Activated naive CD4-positive, alpha-beta T cell treated with anti-CD3 and anti-CD28 coated beads, Interleukin-2, amount 50 U/mL, for 24 hours (primary cell): Measurements from ENCODE around the gene DTNB.
A peak's percentile ranks its signal among the peaks of the same experiment; 100 is the strongest.
"Not testable (repeated sequence)": the region's sequence is repeated elsewhere in the genome, so short reads cannot be mapped to it uniquely, and the experiment has no call there.

ENCODE experiments used
- H3K27ac Mint-ChIP-seq: one replicate; pipeline ENCODE4 v1.8.0; 2021; ENCODE audit warnings: mild to moderate bottlenecking, mixed read lengths
- H3K27me3 Mint-ChIP-seq: one replicate; pipeline ENCODE4 v1.8.0; 2021; ENCODE audit warnings: mixed read lengths
- H3K36me3 Mint-ChIP-seq: one replicate; pipeline ENCODE4 v1.8.0; 2021; ENCODE audit warnings: mixed read lengths
- H3K4me1 Mint-ChIP-seq: one replicate; pipeline ENCODE4 v1.8.0; 2021; ENCODE audit warnings: mixed read lengths
- H3K4me3 Mint-ChIP-seq: one replicate; pipeline ENCODE4 v1.8.0; 2021; ENCODE audit warnings: mild to moderate bottlenecking, mixed read lengths
- H3K9me3 Mint-ChIP-seq: one replicate; pipeline ENCODE4 v1.8.0; 2021; ENCODE audit warnings: mixed read lengths

Gene DTNB

DNA sequence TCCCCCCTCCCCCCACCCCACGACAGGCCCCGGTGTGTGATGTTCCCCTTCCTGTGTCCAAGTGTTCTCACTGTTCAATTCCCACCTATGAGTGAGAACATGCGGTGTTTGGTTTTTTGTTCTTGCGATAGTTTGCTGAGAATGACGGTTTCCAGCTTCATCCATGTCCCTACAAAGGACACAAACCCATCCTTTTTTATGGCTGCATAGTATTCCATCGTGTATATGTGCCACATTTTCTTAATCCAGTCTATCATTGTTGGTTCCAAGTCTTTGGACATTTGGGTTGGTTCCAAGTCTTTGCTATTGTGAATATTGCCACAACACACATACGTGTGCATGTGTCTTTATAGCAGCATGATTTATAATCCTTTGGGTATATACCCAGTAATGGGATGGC is 260.0 kb downstream of the DTNB start:
- H3K27me3 Mint-ChIP-seq, H3K9me3 Mint-ChIP-seq, H3K4me1 Mint-ChIP-seq, H3K4me3 Mint-ChIP-seq, H3K27ac Mint-ChIP-seq: not testable (repeated sequence)
- peaks cover 19% of the 10 kb centered on the region for H3K36me3 Mint-ChIP-seq

DNA sequence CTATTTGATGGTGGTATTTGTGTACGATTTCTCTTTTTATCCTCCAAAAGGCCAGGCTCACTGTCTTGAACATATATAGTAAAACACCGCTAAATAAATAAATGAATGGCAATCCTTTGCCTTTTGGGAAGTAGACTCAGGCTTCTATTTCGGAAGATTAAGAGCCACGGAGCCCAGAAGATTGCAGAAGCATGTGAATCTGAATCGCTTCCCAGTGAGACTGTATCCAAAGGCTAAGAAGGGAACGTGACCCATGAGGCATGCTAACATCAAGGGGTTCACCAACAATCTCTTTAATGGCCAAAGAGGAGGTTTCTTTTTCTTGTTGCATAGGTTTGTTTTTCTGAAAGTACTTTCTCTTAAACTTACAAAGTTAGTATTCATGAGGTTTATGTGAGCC is 261.6 kb downstream of the DTNB start:
- Mint-ChIP-seq H3K27me3 (no peaks in the 10 kb centered on the region), H3K27ac (no peak overlapping the region), H3K4me1 (no peaks in the 10 kb centered on the region), H3K36me3 (peaks cover 10% of the 10 kb centered on the region), H3K9me3 (no peaks in the 10 kb centered on the region), H3K4me3 (no peak overlapping the region)

DNA sequence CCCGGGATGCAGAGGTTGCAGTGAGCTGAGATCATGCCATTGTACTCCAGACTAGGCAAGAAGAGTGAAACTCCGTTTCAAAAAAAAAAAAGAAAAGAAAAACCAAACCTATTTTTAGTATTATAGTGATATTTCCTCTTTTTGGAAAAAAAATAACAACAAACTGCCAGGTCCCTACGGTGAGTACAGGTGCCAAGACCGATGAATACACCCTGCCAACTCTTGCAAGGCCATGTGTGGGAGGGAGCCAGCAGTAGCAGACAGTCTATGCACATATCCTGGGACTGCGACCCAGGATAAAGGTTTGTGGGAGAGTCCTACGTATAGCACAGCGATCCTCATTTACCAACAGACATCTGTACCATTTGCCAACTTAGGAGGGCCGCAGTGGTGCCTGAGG is 262.1 kb downstream of the DTNB start:
- no peaks in the 10 kb centered on the region for H3K27me3 Mint-ChIP-seq

DNA sequence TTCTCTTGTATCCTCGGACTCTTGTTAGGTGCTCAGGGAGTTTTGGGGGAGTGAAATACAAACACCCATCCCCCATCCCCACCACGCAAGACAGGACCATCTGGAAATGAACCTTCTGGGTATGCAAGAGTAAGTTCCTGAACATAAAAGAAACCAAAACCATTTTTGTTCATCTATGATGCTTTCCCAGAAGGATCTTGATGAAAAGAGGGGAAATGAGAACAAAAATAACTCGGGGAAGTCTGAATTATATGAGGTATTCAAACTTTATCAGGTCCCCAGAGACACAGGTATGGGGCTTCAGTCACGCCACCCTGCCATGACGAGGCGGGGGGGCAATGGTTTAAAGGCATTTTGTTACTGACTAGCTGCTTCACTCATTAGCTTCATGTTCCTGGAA is 263.0 kb downstream of the DTNB start:
- H3K27me3 Mint-ChIP-seq = no peaks in the 10 kb centered on the region
- H3K9me3 Mint-ChIP-seq = no peaks in the 10 kb centered on the region
- no peaks in the 10 kb centered on the region for H3K4me1 Mint-ChIP-seq
- no peak overlapping the region for H3K4me3 Mint-ChIP-seq
- H3K36me3 Mint-ChIP-seq = peaks cover 6% of the 10 kb centered on the region
- H3K27ac Mint-ChIP-seq = no peak overlapping the region

More for the DNA sequence above, 262.1 kb downstream of the DTNB start:
- no peak overlapping the region for H3K4me3 Mint-ChIP-seq
- H3K27ac Mint-ChIP-seq = no peak overlapping the region
- H3K9me3 Mint-ChIP-seq = no peaks in the 10 kb centered on the region
- H3K36me3 Mint-ChIP-seq = peaks cover 12% of the 10 kb centered on the region
- no peaks in the 10 kb centered on the region for H3K4me1 Mint-ChIP-seq

DNA sequence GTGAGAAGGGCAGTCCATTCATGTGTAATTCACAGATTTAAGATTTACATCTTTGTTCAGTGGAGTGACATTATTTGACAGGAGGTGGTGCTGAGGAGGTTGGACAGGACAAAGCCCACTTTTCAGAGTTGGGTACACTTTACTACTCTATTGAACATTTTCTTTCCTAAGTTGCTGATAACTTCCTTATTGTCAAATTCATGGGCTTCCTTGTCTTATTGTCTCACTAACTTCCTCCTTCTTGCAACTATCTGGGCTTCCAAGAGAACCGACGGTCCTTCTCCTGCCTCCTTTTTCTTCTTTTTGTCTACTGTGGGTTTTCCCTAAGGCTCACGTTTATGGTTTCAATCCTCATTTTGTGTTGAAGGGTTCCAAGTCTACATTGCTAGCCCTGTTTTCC is 263.9 kb downstream of the DTNB start:
- Mint-ChIP-seq H3K36me3 (peaks cover 6% of the 10 kb centered on the region), H3K4me1 (no peaks in the 10 kb centered on the region), H3K9me3 (no peaks in the 10 kb centered on the region), H3K4me3 (no peak overlapping the region), H3K27ac (no peak overlapping the region), H3K27me3 (no peaks in the 10 kb centered on the region)

DNA sequence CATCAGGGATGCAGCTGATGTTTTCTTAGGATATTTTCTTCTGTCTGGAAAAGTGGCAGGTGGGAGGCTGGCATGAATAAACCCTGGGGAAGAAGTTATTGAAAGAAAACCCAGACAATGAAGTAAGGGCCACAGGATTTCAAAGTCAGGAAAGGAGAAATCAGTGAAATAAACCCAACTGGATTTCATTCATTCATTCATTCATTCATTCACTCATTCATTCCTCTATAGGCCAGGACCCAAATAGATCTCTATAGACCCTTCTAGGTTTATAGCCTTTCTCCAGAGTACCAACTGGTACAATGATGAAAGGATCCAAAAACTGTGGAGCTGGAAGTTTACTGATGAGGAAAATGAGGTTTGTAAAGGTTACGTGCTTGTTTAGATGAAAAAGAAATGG is 264.3 kb downstream of the DTNB start:
- Mint-ChIP-seq H3K36me3 (peaks cover 5% of the 10 kb centered on the region), H3K27ac (no peak overlapping the region), H3K27me3 (no peaks in the 10 kb centered on the region), H3K9me3 (no peaks in the 10 kb centered on the region), H3K4me3 (no peak overlapping the region), H3K4me1 (no peaks in the 10 kb centered on the region)

DNA sequence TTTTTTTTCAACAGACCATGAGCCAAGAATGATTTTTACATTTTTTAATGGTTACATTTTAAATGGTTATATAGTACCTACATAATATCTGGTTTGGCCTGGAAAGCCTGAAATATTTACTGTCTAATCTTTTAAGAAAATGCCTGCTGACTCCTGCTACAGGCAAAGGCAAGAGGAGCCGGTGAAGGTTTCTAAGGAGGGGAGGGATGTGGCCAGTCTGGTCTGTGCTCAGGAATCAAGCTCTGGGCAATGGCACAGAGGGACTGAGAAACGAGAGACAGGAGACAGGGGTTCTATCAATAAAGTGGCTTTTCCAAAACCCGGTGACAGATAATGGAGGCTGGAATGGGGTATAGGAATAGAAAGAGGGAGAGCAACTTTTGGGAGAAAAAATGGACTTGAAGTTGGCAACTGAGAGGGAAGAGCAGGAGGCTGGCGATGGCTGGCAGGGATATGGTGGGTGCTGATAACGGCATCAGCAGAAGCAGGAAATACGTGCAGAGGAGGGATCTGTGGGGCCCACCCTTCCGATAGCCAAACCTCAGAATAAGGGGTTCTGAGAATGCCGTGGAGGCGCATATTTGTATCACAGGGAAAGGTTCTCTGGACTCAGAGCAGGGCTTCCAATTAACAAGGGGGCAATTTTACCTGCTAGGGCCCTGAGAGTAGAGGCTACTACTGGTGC is 267.6 kb downstream of the DTNB start:
- peaks cover 3% of the 10 kb centered on the region for H3K36me3 Mint-ChIP-seq
- H3K4me3 Mint-ChIP-seq = no peak overlapping the region
- H3K27ac Mint-ChIP-seq = no peak overlapping the region
- H3K4me1 Mint-ChIP-seq = peaks cover 10% of the 10 kb centered on the region
- H3K27me3 Mint-ChIP-seq = no peaks in the 10 kb centered on the region
- H3K9me3 Mint-ChIP-seq = no peaks in the 10 kb centered on the region

DNA sequence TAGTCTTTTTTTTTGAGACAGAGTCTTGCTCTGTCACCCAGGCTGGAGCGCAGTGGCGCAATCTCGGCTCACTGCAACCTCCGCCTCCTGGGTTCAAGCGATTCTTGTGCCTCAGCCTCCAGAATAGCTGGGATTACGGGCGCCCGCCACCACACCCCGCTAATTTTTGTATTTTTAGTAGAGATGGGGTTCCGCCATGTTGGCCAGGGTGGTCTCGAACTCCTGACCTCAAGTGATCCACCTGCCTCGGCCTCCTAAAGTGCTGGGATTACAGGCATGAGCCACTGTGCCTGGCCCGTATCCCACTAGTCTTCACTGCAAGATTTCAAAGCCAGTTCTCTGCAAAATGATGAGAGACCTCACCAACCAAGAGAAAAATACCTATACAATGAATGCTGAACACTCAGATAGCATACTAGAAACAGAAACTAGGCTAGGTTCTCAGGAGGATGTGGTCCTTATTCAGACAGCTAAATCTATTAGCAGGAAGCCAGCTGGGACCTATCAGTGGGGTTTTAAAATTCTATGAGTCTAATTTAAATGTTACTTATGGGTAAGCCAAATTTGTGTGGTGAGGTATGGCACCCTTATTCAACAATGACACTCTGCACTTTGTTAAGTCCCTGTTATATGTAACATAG is 270.1 kb downstream of the DTNB start:
- H3K9me3 Mint-ChIP-seq, H3K27me3 Mint-ChIP-seq, H3K36me3 Mint-ChIP-seq, H3K27ac Mint-ChIP-seq, H3K4me1 Mint-ChIP-seq, H3K4me3 Mint-ChIP-seq: not testable (repeated sequence)

DNA sequence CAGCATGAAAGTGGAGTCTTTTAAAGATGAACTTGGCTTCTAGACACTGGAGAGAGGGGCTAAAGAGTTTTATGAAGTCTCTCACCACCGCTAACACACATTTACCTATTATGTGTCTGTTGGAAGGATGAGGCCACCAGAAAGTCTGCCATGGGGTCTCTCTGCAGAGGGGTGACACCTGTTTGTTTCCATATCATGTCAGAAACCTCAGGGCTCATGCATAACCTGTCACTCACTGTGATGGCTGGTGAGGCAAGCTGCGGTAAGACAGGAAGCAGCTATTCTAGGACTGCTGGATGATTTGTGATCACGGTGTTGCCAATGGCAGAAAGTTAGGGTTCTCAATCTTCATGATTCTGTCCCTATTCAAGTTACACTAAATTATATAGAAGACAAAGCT is 270.9 kb downstream of the DTNB start:
- H3K4me3 Mint-ChIP-seq = no peak overlapping the region
- no peak overlapping the region for H3K27ac Mint-ChIP-seq
- H3K4me1 Mint-ChIP-seq = peaks cover 10% of the 10 kb centered on the region
- H3K36me3 Mint-ChIP-seq = peaks cover 1% of the 10 kb centered on the region
- H3K9me3 Mint-ChIP-seq = no peaks in the 10 kb centered on the region
- H3K27me3 Mint-ChIP-seq = no peaks in the 10 kb centered on the region

DNA sequence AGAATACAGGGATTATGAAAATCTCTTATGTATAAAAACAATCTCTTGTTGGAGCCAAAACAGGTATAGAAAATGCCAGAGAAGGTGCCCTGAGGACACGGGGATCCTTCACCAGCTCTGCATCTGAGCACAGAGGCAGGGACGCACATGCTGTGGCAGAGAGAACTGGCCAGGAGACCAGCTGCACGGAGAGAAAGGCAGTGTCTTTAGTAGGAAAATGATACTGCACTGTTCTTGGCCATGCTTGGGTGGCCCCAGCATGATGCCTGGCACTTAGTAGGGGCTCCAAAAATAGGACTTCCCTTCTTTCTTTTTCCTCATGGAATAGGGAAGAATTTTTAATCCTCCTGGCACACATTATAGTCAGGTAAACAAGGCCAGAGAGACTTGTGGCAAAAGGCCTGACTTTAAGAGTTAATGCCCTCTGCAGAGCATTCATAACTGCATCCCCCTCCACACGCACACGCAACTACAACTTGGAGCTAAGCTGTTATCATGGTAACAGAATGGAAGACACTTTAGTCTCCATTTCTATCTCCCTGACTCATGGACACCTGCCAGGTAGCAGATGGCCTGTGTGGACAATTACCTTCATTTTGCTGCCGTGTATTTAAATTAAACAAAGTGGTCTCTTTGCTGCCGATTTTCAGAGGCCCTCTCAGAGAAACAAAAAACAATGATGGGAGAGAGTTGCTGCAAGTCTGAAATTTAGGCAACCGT is 271.9 kb downstream of the DTNB start:
- peaks cover under 1% of the 10 kb centered on the region for H3K36me3 Mint-ChIP-seq
- no peaks in the 10 kb centered on the region for H3K9me3 Mint-ChIP-seq
- no peak overlapping the region for H3K27ac Mint-ChIP-seq
- H3K4me3 Mint-ChIP-seq = no peak overlapping the region
- no peaks in the 10 kb centered on the region for H3K27me3 Mint-ChIP-seq
- peaks cover 10% of the 10 kb centered on the region for H3K4me1 Mint-ChIP-seq

DNA sequence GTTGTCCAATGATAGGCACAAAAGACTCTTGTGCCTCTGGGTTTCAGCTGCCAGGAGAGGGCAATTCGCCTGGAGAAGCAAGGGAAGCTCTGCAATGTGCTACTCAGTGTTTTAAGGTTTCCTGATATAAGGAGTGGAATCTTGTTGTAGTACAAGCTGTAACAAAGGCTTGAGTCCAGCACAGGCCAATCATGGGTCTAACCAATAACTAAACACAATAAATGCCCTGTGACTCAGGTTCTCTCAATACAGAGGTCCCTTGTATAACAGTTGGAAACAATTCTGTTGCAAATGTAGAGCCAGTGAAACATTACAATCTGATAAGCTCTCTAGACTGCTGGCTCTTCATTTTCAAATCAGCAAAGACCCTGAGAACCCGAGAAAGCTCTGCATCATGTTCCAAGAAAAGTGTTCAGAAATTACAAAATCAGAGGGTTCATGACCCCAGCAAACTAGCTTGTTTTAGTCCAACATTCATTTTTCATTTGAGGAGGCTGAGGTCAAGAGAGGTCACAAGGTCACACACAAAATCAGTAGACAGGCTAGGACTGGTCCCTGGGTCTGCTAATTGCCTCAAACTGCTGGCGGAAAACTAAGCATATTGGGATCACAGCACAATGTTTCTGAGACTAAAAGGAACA is 272.7 kb downstream of the DTNB start:
- Mint-ChIP-seq H3K4me1 (peaks cover 10% of the 10 kb centered on the region), H3K27me3 (no peaks in the 10 kb centered on the region), H3K27ac (no peak overlapping the region), H3K9me3 (no peaks in the 10 kb centered on the region), H3K4me3 (no peak overlapping the region), H3K36me3 (peaks cover 3% of the 10 kb centered on the region)

DNA sequence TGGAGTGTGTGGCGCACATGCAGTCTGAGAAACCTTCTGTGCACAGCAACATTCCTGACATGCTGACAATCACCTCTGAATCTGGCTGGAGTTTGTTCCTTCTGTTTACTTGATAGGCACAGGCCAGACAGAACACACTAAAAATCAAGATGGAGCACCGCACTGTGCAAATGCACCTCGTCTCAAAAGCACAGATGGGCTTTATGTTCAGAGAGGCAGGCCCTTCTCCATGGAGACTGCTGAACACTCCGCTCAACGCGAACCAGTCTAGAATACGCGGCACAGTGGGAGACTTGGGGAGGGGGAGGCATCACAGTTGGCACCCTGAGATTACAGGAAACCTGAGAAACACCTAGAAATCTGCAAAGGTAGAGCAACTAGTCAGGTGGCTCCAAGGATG is 273.2 kb downstream of the DTNB start:
- no peaks in the 10 kb centered on the region for H3K9me3 Mint-ChIP-seq
- H3K4me3 Mint-ChIP-seq = no peak overlapping the region
- no peak overlapping the region for H3K27ac Mint-ChIP-seq

DNA sequence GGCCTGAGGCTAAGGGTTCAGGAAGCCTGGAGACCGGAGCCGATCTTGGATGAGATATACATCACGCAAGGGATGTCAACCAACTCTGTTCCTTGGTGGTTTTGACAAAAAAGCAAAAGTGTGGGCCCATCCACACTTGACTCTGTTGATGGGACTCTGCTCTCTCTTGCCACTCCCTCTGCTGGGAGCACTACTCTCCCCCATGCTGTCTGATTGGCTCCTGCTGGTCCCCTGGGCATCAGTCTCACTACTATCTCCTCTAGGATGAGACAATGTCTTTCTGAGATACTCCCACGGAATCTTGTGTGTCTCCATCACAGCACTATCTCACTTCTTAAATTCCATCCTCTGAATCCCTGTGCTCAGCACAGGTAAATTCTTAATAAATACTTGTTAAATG is 274.8 kb downstream of the DTNB start:
- no peak overlapping the region for H3K27ac Mint-ChIP-seq

More for the DNA sequence above, 273.2 kb downstream of the DTNB start:
- Mint-ChIP-seq H3K27me3 (no peaks in the 10 kb centered on the region), H3K36me3 (peaks cover 3% of the 10 kb centered on the region), H3K4me1 (peaks cover 10% of the 10 kb centered on the region)

DNA sequence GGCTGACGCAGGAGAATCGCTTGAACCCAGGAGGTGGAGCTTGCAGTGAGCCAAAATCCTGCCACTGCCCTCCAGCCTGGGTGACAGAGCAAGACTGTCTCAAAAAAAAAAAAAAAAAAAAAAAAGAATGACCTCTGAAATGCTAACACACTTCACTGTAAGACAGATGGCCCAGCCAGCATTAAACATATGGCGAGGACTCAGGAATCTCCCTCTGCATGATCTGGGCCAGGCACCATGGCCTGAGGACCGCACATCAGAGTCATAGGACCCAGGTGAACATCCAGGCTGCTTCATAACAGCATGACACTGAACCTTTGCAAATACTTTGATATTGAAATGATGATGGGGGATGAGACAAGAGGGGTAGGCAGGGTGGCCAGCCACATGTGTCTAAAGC is 275.6 kb downstream of the DTNB start:
- Mint-ChIP-seq H3K9me3 (no peaks in the 10 kb centered on the region), H3K27ac (no peak overlapping the region), H3K4me1 (peaks cover 4% of the 10 kb centered on the region), H3K27me3 (no peaks in the 10 kb centered on the region), H3K4me3 (no peak overlapping the region), H3K36me3 (peaks cover 5% of the 10 kb centered on the region)

More for the DNA sequence above, 274.8 kb downstream of the DTNB start:
- Mint-ChIP-seq H3K27me3 (no peaks in the 10 kb centered on the region), H3K36me3 (peaks cover 5% of the 10 kb centered on the region), H3K9me3 (no peaks in the 10 kb centered on the region), H3K4me1 (peaks cover 7% of the 10 kb centered on the region), H3K4me3 (no peak overlapping the region)

DNA sequence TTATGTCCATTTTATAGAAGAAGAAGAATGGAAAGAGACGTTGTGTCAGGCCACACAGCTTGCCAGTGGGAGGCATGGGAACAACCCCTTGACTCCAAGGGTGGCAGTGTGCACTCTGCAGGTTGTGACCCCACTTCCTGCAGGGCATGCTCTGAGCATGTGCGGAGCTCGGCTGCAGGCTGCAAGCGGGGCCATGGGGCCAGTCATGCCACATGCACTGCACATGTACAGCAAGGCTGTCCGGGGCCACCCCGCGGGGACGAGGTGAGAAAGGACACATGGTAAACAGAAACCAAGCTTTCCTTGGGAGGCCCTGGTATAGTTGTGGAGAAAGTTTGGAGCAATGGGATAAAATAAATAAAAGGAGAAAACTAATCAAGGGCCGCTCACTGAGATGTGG is 284.2 kb downstream of the DTNB start:
- Mint-ChIP-seq H3K27me3 (no peaks in the 10 kb centered on the region), H3K27ac (peak overlapping the region; percentile 17), H3K4me3 (no peak overlapping the region), H3K9me3 (no peaks in the 10 kb centered on the region), H3K4me1 (peaks cover 19% of the 10 kb centered on the region), H3K36me3 (peaks cover 30% of the 10 kb centered on the region)

DNA sequence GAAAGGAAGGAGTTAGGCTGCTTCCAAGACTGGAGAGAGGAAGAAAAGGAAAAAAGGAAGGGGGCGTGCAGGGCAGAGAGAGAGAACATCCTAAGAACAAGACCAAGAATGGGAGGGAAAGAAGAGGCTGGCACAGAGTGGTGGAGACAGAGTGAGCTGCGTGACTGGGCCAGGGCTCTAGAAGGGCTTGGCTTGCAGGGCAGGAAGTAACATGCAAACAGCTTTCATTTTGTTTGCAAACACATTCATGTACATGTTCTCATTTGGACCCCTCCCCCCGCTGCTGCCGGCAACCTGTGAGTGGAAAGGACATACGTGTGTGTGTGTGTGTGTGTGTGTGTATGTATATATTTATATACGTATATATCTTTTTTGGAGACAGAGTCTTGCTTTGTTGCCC is 284.9 kb downstream of the DTNB start:
- peaks cover 19% of the 10 kb centered on the region for H3K4me1 Mint-ChIP-seq
- H3K27me3 Mint-ChIP-seq = no peaks in the 10 kb centered on the region
- H3K36me3 Mint-ChIP-seq = peaks cover 27% of the 10 kb centered on the region
- no peak overlapping the region for H3K27ac Mint-ChIP-seq
- H3K4me3 Mint-ChIP-seq = no peak overlapping the region
- no peaks in the 10 kb centered on the region for H3K9me3 Mint-ChIP-seq
